IMR-90 (cell line): ENCODE measurements around the gene MRPS26. TPM values are rescaled to one million over a fixed set of nuclear protein-coding genes. Genes with fewer than 3 reads are reported as not detected.

Experiments used
- ATAC-seq: fragments of 200-7000 bp; cut with Tn5 transposase; 2 replicates; pipeline ENCODE4 v1.9.1; 2020; ENCODE audit warnings: low read depth, mild to moderate bottlenecking, moderate library complexity
- BruUV-seq: library from RNA; stranded (reverse); fragments of 400-500 nt; replicated peaks from 2 replicates; lab custom pipeline; 2021; lab: Mats Ljungman, UMichigan
- CTCF ChIA-PET: fragments of 300-600 bp; formaldehyde crosslinking; extraction: SDS; loops from one replicate; lab custom pipeline; 2021; ENCODE audit warnings: antibody characterized with exemption; lab: Yijun Ruan, JAX
- POLR2A ChIA-PET: fragments of 300-600 bp; sonication (Branson Sonifier 250); formaldehyde crosslinking; loops from one replicate; lab custom pipeline; 2022; ENCODE audit warnings: antibody characterized with exemption; ENCODE audit not compliant: unreplicated experiment; lab: Charles Lee
- DNase-seq: peaks from one replicate; pipeline ENCODE4 v3.0.0; 2013
- H2AFZ ChIP-seq: replicated peaks from 2 replicates; pipeline ENCODE3; 2013; ENCODE audit warnings: low read length, mild to moderate bottlenecking; ENCODE audit not compliant: poor library complexity
- H2AK5ac ChIP-seq: 2 replicates; pipeline ENCODE4 v1.6.1; 2013; ENCODE audit warnings: low read depth, low read length, inconsistent platforms
- H2AK9ac ChIP-seq: replicated peaks from 2 replicates; pipeline ENCODE3; 2013; ENCODE audit warnings: mild to moderate bottlenecking, low read depth, low read length, moderate library complexity; ENCODE audit not compliant: poor library complexity
- H2BK120ac ChIP-seq: 2 replicates; pipeline ENCODE4 v1.6.1; 2013; ENCODE audit warnings: low read depth, low read length, inconsistent platforms
- H2BK15ac ChIP-seq: 3 replicates; pipeline ENCODE4 v1.6.1; 2013; ENCODE audit warnings: low read depth, low read length, inconsistent platforms
- H2BK20ac ChIP-seq: 2 replicates; pipeline ENCODE4 v1.6.1; 2013; ENCODE audit warnings: low read depth, mild to moderate bottlenecking, inconsistent platforms, low read length, moderate library complexity
- H2BK5ac ChIP-seq: 2 replicates; pipeline ENCODE4 v1.6.1; 2013; ENCODE audit warnings: mild to moderate bottlenecking, low read depth, low read length, inconsistent platforms; ENCODE audit not compliant: poor library complexity, severe bottlenecking
- H3K14ac ChIP-seq: replicated peaks from 2 replicates; pipeline ENCODE4 v1.6.1; 2013; ENCODE audit warnings: low read depth, low read length, inconsistent platforms
- H3K18ac ChIP-seq: 2 replicates; pipeline ENCODE4 v1.6.1; 2013; ENCODE audit warnings: low read depth, low read length, control low read depth
- H3K23ac ChIP-seq: 2 replicates; pipeline ENCODE4 v1.6.1; 2013; ENCODE audit warnings: low read depth, low read length, inconsistent platforms
- H3K27ac ChIP-seq: 2 replicates; pipeline ENCODE4 v1.5.1; 2013; ENCODE audit warnings: mild to moderate bottlenecking, control low read depth, low read length; ENCODE audit not compliant: insufficient read depth
- H3K27me3 ChIP-seq: 2 replicates; pipeline ENCODE4 v1.6.1; 2013; ENCODE audit warnings: low read length; ENCODE audit not compliant: control insufficient read depth, insufficient read depth
- H3K36me3 ChIP-seq: 2 replicates; pipeline ENCODE4 v1.6.1; 2013; ENCODE audit warnings: low read length, mixed read lengths; ENCODE audit not compliant: control insufficient read depth, insufficient read depth
- H3K4ac ChIP-seq: 2 replicates; pipeline ENCODE4 v1.6.1; 2013; ENCODE audit warnings: low read depth, low read length, inconsistent platforms
- H3K4me1 ChIP-seq: 2 replicates; pipeline ENCODE4 v1.6.1; 2013; ENCODE audit warnings: low read length, mixed read lengths; ENCODE audit not compliant: control insufficient read depth, insufficient read depth
- H3K4me2 ChIP-seq: 2 replicates; pipeline ENCODE4 v1.6.1; 2013; ENCODE audit warnings: low read depth, mild to moderate bottlenecking, control low read depth, low read length, moderate library complexity
- H3K4me3 ChIP-seq: 2 replicates; pipeline ENCODE4 v1.5.1; 2013; ENCODE audit warnings: low read depth, mild to moderate bottlenecking, control low read depth, low read length, moderate library complexity; ENCODE audit not compliant: insufficient read depth
- H3K56ac ChIP-seq: 2 replicates; pipeline ENCODE4 v1.6.1; 2013; ENCODE audit warnings: low read length, inconsistent platforms; ENCODE audit not compliant: insufficient read depth; ENCODE audit errors: extremely low read depth
- H3K79me1 ChIP-seq, 2 experiments: 2 replicates each; pipeline ENCODE4 v1.6.1; 2013; ENCODE audit warnings: low read length in 2 of 2, inconsistent platforms in 1 of 2, low read depth in 1 of 2
- H3K9ac ChIP-seq: 2 replicates; pipeline ENCODE4 v1.6.1; 2013; ENCODE audit warnings: low read depth, low read length, control low read depth
- H3K9me1 ChIP-seq: 2 replicates; pipeline ENCODE4 v1.6.1; 2013; ENCODE audit warnings: low read length, inconsistent platforms; ENCODE audit not compliant: insufficient read depth
- H3K9me3 ChIP-seq: 2 replicates; pipeline ENCODE4 v1.6.1; 2013; ENCODE audit warnings: low read length; ENCODE audit not compliant: control insufficient read depth, insufficient read depth
- H4K20me1 ChIP-seq: 2 replicates; pipeline ENCODE4 v1.6.1; 2013; ENCODE audit warnings: low read length, inconsistent platforms; ENCODE audit not compliant: insufficient read depth
- H4K5ac ChIP-seq: 2 replicates; pipeline ENCODE4 v1.6.1; 2013; ENCODE audit warnings: mild to moderate bottlenecking, low read depth, low read length, control low read depth
- H4K8ac ChIP-seq, 2 experiments: 2 replicates each; pipeline ENCODE4 v1.6.1; 2013; ENCODE audit warnings: low read depth in 2 of 2, low read length in 2 of 2, control low read depth in 1 of 2, inconsistent platforms in 1 of 2
- H4K91ac ChIP-seq: 2 replicates; pipeline ENCODE4 v1.6.1; 2013; ENCODE audit warnings: low read depth, low read length, inconsistent platforms; ENCODE audit not compliant: insufficient read depth
- BHLHE40 ChIP-seq: fragments of 150-350 bp; IDR thresholded peaks from 2 replicates; pipeline ENCODE4 v1.6.1; 2016; ENCODE audit warnings: mild to moderate bottlenecking, low read depth, low read length
- FOS ChIP-seq: fragments of 150-350 bp; IDR thresholded peaks from 2 replicates; pipeline ENCODE4 v1.6.1; 2016; ENCODE audit warnings: low read depth, low read length
- POLR2A ChIP-seq: IDR thresholded peaks from 2 replicates; pipeline ENCODE4 v1.6.1; 2012; ENCODE audit warnings: mild to moderate bottlenecking, low read depth, low read length
- RAD21 ChIP-seq: IDR thresholded peaks from 2 replicates; pipeline ENCODE4 v1.6.1; 2012; ENCODE audit warnings: low read length, improper control_type of control experiment
- RCOR1 ChIP-seq: IDR thresholded peaks from 2 replicates; pipeline ENCODE4 v1.6.1; 2012; ENCODE audit warnings: mild to moderate bottlenecking, low read length, improper control_type of control experiment; ENCODE audit not compliant: insufficient replicate concordance
- RFX5 ChIP-seq: IDR thresholded peaks from 2 replicates; pipeline ENCODE4 v1.8.0; 2012; ENCODE audit warnings: low read depth, mild to moderate bottlenecking, low read length, moderate library complexity
- SMC3 ChIP-seq: fragments of 150-350 bp; IDR thresholded peaks from 2 replicates; pipeline ENCODE4 v1.6.1; 2016; ENCODE audit warnings: low read depth, mild to moderate bottlenecking, antibody characterized with exemption, low read length, moderate library complexity
- WGBS, 2 experiments: methylation state at CpG; one replicate each; pipeline versions ENCODE4 v1.1.5 to v1.1.7; 2013; ENCODE audit warnings: missing lambda C conversion rate in 2 of 2; ENCODE audit not compliant: insufficient read length in 1 of 2; ENCODE audit errors: extremely low coverage in 2 of 2; 5-methylcytosine and 5-hydroxymethylcytosine counted together
- dilution Hi-C: fragments of 300-500 bp; cut with HindIII; formaldehyde crosslinking; loops from one replicate; pipeline ENCODE4 v1.14.3; 2018; ENCODE audit warnings: low sequenced_read_pairs; ENCODE audit not compliant: unreplicated experiment
- in situ Hi-C: fragments of 300-500 bp; cut with MboI; formaldehyde crosslinking; loops from 3 replicates; pipeline ENCODE4 v1.14.3; 2019; ENCODE audit warnings: low sequenced_read_pairs, inconsistent platforms, mixed read lengths
- intact Hi-C: fragments of 100-400 bp; cut with micrococcal nuclease; formaldehyde crosslinking; loops from 2 replicates; pipeline ENCODE4 v1.10.0; 2022
- polyA plus RNA-seq, 3 experiments: library from polyadenylated mRNA; depleted of rRNA; stranded (reverse); fragments of >200 nt; gene quantifications; 2 replicates each; pipeline ENCODE4 v1.2.3, GENCODE V29; 2012; ENCODE audit warnings: low replicate concordance in 1 of 3
- total RNA-seq: library from RNA; depleted of rRNA; stranded (reverse); fragments of >200 nt; gene quantifications from 2 replicates; pipeline ENCODE4 v1.2.3, GENCODE V29; 2012
- TF ChIP-seq, protein P1 (sequence below): conservative IDR thresholded peaks from 2 replicates; pipeline ENCODE4 v1.5.1; 2012; ENCODE audit warnings: mild to moderate bottlenecking, low read depth, low read length, improper control_type of control experiment

The MRPS26 gene
- total and polyA plus RNA-seq, 2 of the 4 experiments (the other 2 are of a cell fraction): 22.2 to 38.6 TPM

GRCh38 chr20:3000852-3001523 lies 44.9 kb upstream of the MRPS26 start:
- ChIA-PET POLR2A (no interaction called here), CTCF (interaction anchor here (0.7 to 1.5 kb wide), 13 partner anchors 11 to 793 kb away, joined by 3 to 6 read pairs (median 3); partner anchors contain the start of gene PTPRA)
- in situ Hi-C loops (no loop called here), dilution Hi-C loops (no loop called here), intact Hi-C loops (loop anchor here (1.0 to 2.0 kb wide), 5 partner anchors 122 to 312 kb away; no protein-coding TSS in a partner anchor)
- DNase-seq: peak; percentile 75
- H3K4me2 ChIP-seq: no peak overlapping the region
- H3K4me3 ChIP-seq: no peak overlapping the region
- H2BK20ac ChIP-seq: no peak overlapping the region
- peak; percentile 67 for TF ChIP-seq SMC3
- no peak for TF ChIP-seq BHLHE40
- TF ChIP-seq RCOR1: no peak
- no peak for TF ChIP-seq POLR2A
- TF ChIP-seq RFX5: no peak
- TF ChIP-seq, protein P1, sequence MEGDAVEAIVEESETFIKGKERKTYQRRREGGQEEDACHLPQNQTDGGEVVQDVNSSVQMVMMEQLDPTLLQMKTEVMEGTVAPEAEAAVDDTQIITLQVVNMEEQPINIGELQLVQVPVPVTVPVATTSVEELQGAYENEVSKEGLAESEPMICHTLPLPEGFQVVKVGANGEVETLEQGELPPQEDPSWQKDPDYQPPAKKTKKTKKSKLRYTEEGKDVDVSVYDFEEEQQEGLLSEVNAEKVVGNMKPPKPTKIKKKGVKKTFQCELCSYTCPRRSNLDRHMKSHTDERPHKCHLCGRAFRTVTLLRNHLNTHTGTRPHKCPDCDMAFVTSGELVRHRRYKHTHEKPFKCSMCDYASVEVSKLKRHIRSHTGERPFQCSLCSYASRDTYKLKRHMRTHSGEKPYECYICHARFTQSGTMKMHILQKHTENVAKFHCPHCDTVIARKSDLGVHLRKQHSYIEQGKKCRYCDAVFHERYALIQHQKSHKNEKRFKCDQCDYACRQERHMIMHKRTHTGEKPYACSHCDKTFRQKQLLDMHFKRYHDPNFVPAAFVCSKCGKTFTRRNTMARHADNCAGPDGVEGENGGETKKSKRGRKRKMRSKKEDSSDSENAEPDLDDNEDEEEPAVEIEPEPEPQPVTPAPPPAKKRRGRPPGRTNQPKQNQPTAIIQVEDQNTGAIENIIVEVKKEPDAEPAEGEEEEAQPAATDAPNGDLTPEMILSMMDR: peak; percentile 74
- TF ChIP-seq RAD21: peak; percentile 77
- TF ChIP-seq FOS: no peak
- no peak overlapping the region for H3K14ac ChIP-seq
- H2AK9ac ChIP-seq: no peak overlapping the region
- H3K27ac ChIP-seq: no peak overlapping the region
- no peak overlapping the region for H2BK120ac ChIP-seq
- H2AFZ ChIP-seq: no peak overlapping the region
- H3K56ac ChIP-seq: no peak overlapping the region
- H3K4me1 ChIP-seq: no peaks in the 10 kb centered on the region
- H3K79me1 ChIP-seq: no peaks in the 10 kb centered on the region
- peaks cover 14% of the 10 kb centered on the region for H3K36me3 ChIP-seq
- no peak overlapping the region for H4K8ac ChIP-seq
- no peak overlapping the region for H3K23ac ChIP-seq
- H2BK5ac ChIP-seq: no peak overlapping the region
- no peak overlapping the region for H2BK15ac ChIP-seq
- H3K9me1 ChIP-seq: no peaks in the 10 kb centered on the region
- H3K9me3 ChIP-seq: no peaks in the 10 kb centered on the region
- H4K91ac ChIP-seq: no peak overlapping the region
- no peak overlapping the region for H3K18ac ChIP-seq
- no peaks in the 10 kb centered on the region for H3K27me3 ChIP-seq
- H4K5ac ChIP-seq: no peak overlapping the region
- no TSS peak for BruUV-seq
- peak; percentile 95 for ATAC-seq
- 44% methylated on average over 3 of the region's 7 CpGs; no CpG with 5 or more reads in 1 of the 2 experiments for WGBS, 2 experiments
- H3K4ac ChIP-seq: no peak overlapping the region
- no peak overlapping the region for H3K9ac ChIP-seq
- H2AK5ac ChIP-seq: no peak overlapping the region
- no peaks in the 10 kb centered on the region for H4K20me1 ChIP-seq
